GM23338 (cell line): ENCODE data around the gene ALPL. TPM values are rescaled to one million over a fixed set of nuclear protein-coding genes. Genes with fewer than 3 reads are reported as not detected.

Experiments
- ATAC-seq: fragments of 200-7000 bp; cut with Tn5 transposase; 3 replicates; pipeline ENCODE4 v1.9.1; 2020
- DNase-seq: peaks from one replicate; pipeline ENCODE4 v3.0.0-alpha.2; 2015; ENCODE audit warnings: low spot score
- H2AFZ ChIP-seq: fragments of 200-600 bp; sonication (generic); 2 replicates; pipeline ENCODE4 v1.8.0; 2016; ENCODE audit warnings: antibody characterized with exemption, mild to moderate bottlenecking, moderate library complexity
- H3F3A ChIP-seq: fragments of 200-600 bp; sonication (generic); replicated peaks from 2 replicates; pipeline ENCODE4 v1.8.0; 2017; ENCODE audit warnings: antibody characterized with exemption, mixed run types, low read depth
- H3K27ac ChIP-seq: fragments of 200-600 bp; sonication (generic); 2 replicates; pipeline ENCODE4 v1.6.1; 2016; ENCODE audit warnings: low read depth
- H3K27me3 ChIP-seq: fragments of 200-600 bp; sonication (generic); 2 replicates; pipeline ENCODE4 v1.8.0; 2016; ENCODE audit warnings: mild to moderate bottlenecking, mixed run types, moderate library complexity; ENCODE audit not compliant: insufficient read depth
- H3K36me3 ChIP-seq: fragments of 200-600 bp; sonication (generic); 2 replicates; pipeline ENCODE4 v1.8.0; 2016; ENCODE audit warnings: mild to moderate bottlenecking; ENCODE audit not compliant: insufficient read depth
- H3K4me1 ChIP-seq: fragments of 200-600 bp; sonication (generic); 2 replicates; pipeline ENCODE4 v1.8.0; 2016; ENCODE audit warnings: mild to moderate bottlenecking, moderate library complexity; ENCODE audit not compliant: insufficient read depth
- H3K4me2 ChIP-seq: fragments of 200-600 bp; sonication (generic); 2 replicates; pipeline ENCODE4 v1.7.1; 2017; ENCODE audit warnings: mixed run types
- H3K4me3 ChIP-seq: fragments of 200-600 bp; sonication (generic); 2 replicates; pipeline ENCODE4 v1.6.1; 2016; ENCODE audit warnings: mixed run types
- H3K79me2 ChIP-seq: fragments of 200-600 bp; sonication (generic); replicated peaks from 2 replicates; pipeline ENCODE4 v1.8.0; 2017; ENCODE audit warnings: mild to moderate bottlenecking; ENCODE audit not compliant: insufficient read depth
- H3K9me2 ChIP-seq: fragments of 200-600 bp; sonication (generic); 2 replicates; pipeline ENCODE4 v1.8.0; 2017; ENCODE audit not compliant: insufficient read depth
- H4K20me1 ChIP-seq: fragments of 200-600 bp; sonication (generic); replicated peaks from 2 replicates; pipeline ENCODE4 v1.8.0; 2017; ENCODE audit warnings: mild to moderate bottlenecking; ENCODE audit not compliant: insufficient read depth
- H3K27ac Mint-ChIP-seq: 2 replicates; pipeline ENCODE4 v1.8.0; 2020; ENCODE audit warnings: inconsistent platforms, mild to moderate bottlenecking, moderate library complexity, mixed read lengths
- H3K27me3 Mint-ChIP-seq: 3 replicates; pipeline ENCODE4 v1.8.0; 2022; ENCODE audit warnings: low read depth, mild to moderate bottlenecking, moderate library complexity, mixed read lengths, inconsistent platforms; ENCODE audit not compliant: insufficient read depth, poor library complexity
- H3K36me3 Mint-ChIP-seq: 3 replicates; pipeline ENCODE4 v1.8.0; 2021; ENCODE audit warnings: low read depth, mild to moderate bottlenecking, inconsistent platforms, moderate library complexity, mixed read lengths
- H3K4me1 Mint-ChIP-seq: 3 replicates; pipeline ENCODE4 v1.8.0; 2020; ENCODE audit warnings: mild to moderate bottlenecking, inconsistent platforms, mixed read lengths
- H3K4me3 Mint-ChIP-seq: 3 replicates; pipeline ENCODE4 v1.8.0; 2021; ENCODE audit warnings: moderate library complexity, mild to moderate bottlenecking, inconsistent platforms, mixed read lengths
- H3K9me3 Mint-ChIP-seq: 3 replicates; pipeline ENCODE4 v1.8.0; 2020; ENCODE audit warnings: moderate library complexity, mild to moderate bottlenecking, inconsistent platforms, mixed read lengths
- CREB1 ChIP-seq: fragments of 250-450 bp; sonication (Bioruptor Pico); IDR thresholded peaks from 2 replicates; pipeline ENCODE4 v1.5.0; 2020; ENCODE audit warnings: low read depth, mild to moderate bottlenecking, moderate library complexity
- CTCF ChIP-seq, 2 experiments: fragments of 200-600 bp in 1 of 2; sonication (generic) in 1 of 2; conservative IDR thresholded peaks; 2 replicates each; pipeline versions ENCODE4 v1.5.1 to v1.6.1; 2016 to 2017; ENCODE audit warnings: antibody characterized with exemption in 2 of 2, low read depth in 2 of 2, mild to moderate bottlenecking in 2 of 2, moderate library complexity in 1 of 2
- EZH2 ChIP-seq: fragments of 200-600 bp; sonication (generic); IDR thresholded peaks from one replicate; pipeline ENCODE4 v1.8.0; 2017; ENCODE audit warnings: antibody characterized with exemption, mild to moderate bottlenecking, low read depth; ENCODE audit not compliant: unreplicated experiment
- EZH2phosphoT487 ChIP-seq: fragments of 200-600 bp; sonication (generic); IDR thresholded peaks from one replicate; pipeline ENCODE4 v1.8.1; 2018; ENCODE audit warnings: antibody characterized with exemption; ENCODE audit not compliant: unreplicated experiment
- NANOG ChIP-seq: IDR thresholded peaks from 2 replicates; pipeline ENCODE4 v1.6.1; 2016; ENCODE audit warnings: antibody characterized with exemption, borderline replicate concordance
- POLR2AphosphoS5 ChIP-seq: IDR thresholded peaks from 2 replicates; pipeline ENCODE4 v1.6.1; 2016; ENCODE audit warnings: antibody characterized with exemption, low read depth
- REST ChIP-seq: IDR thresholded peaks from one replicate; pipeline ENCODE4 v1.6.1; 2018; ENCODE audit warnings: antibody characterized with exemption; ENCODE audit not compliant: unreplicated experiment
- STAT1 ChIP-seq: IDR thresholded peaks from one replicate; pipeline ENCODE4 v1.6.1; 2016; ENCODE audit warnings: antibody characterized with exemption; ENCODE audit not compliant: unreplicated experiment
- ZNF114 ChIP-seq: fragments of 250-450 bp; sonication (Bioruptor Pico); IDR thresholded peaks from 2 replicates; pipeline ENCODE4 v1.5.0; 2020; ENCODE audit warnings: mild to moderate bottlenecking, moderate library complexity
- ZNF331 ChIP-seq: fragments of 250-450 bp; sonication (Bioruptor Pico); IDR thresholded peaks from 2 replicates; pipeline ENCODE4 v1.5.0; 2020; ENCODE audit warnings: low read depth, mild to moderate bottlenecking, moderate library complexity
- polyA plus RNA-seq: library from polyadenylated mRNA; unstranded; fragments of >200 nt; fragmentation: Nextera tagmentation; extraction: Ambion mirVana; gene quantifications from 2 replicates; pipeline ENCODE4 v1.2.1, GENCODE V29; 2016
- total RNA-seq: library from RNA; depleted of rRNA; stranded (reverse); fragments of >200 nt; shearing (Covaris generic); gene quantifications from 2 replicates; pipeline ENCODE4 v1.2.3, GENCODE V29; 2014

Gene ALPL
- total and polyA plus RNA-seq, 2 experiments from 2014 or later, result 116 to 187 TPM

- ATAC-seq, result peak; percentile 25; the same call in 2 of the 3 replicates
- Histone ChIP-seq H4K20me1 (no peaks in the 10 kb centered on the region), H3K4me3 (no peak overlapping the region), H3K4me2 (no peak overlapping the region), H3K4me1 (no peaks in the 10 kb centered on the region), H3K27ac (no peak overlapping the region), H3F3A (no peaks in the 10 kb centered on the region), H3K36me3 (no peaks in the 10 kb centered on the region), H3K9me2 (no peaks in the 10 kb centered on the region), H3K27me3 (no peaks in the 10 kb centered on the region), H3K79me2 (no peaks in the 10 kb centered on the region), H2AFZ (peak overlapping the region; percentile 47; the same call in 1 of the 2 replicates)
- Mint-ChIP-seq H3K27ac (no peak overlapping the region), H3K4me1 (peaks cover 6% of the 10 kb centered on the region; the same call in 1 of the 3 replicates), H3K9me3 (peaks cover 30% of the 10 kb centered on the region), H3K36me3 (peaks cover 14% of the 10 kb centered on the region; the same call in 2 of the 3 replicates), H3K4me3 (no peak overlapping the region), H3K27me3 (peaks cover 9% of the 10 kb centered on the region)
- TF ChIP-seq REST (no peak), POLR2AphosphoS5 (no peak), EZH2 (no peak), CTCF (conservative IDR thresholded peaks at IDR 0.05; ENCODE audit: low read depth in 2 of 2) (no peak), NANOG (no peak), ZNF114 (CRISPR knock-in tag) (no peak)
- no peak for DNase-seq
Observed at GRCh38 chr1:21491488-21492355, 17.5 kb upstream of the ALPL start.

- Mint-ChIP-seq H3K4me1 (peaks cover 6% of the 10 kb centered on the region; the same call in 1 of the 3 replicates), H3K36me3 (peaks cover 14% of the 10 kb centered on the region; the same call in 2 of the 3 replicates), H3K27me3 (peaks cover 6% of the 10 kb centered on the region), H3K9me3 (peaks cover 30% of the 10 kb centered on the region), H3K27ac (no peak overlapping the region), H3K4me3 (no peak overlapping the region)
- no peak overlapping the region for H3K27ac ChIP-seq
- DNase-seq, result no peak
- H3K79me2 ChIP-seq, result no peaks in the 10 kb centered on the region
- H3K9me2 ChIP-seq, result no peaks in the 10 kb centered on the region
- H4K20me1 ChIP-seq, result no peaks in the 10 kb centered on the region
- no peaks in the 10 kb centered on the region for H3K4me1 ChIP-seq
- no peaks in the 10 kb centered on the region for H3F3A ChIP-seq
- no peak; the same call in 2 of the 3 replicates for ATAC-seq
- no peak overlapping the region for H3K4me3 ChIP-seq
- H3K4me2 ChIP-seq, result no peak overlapping the region
- H3K27me3 ChIP-seq, result no peaks in the 10 kb centered on the region
- no peaks in the 10 kb centered on the region for H3K36me3 ChIP-seq
- H2AFZ ChIP-seq, result peak overlapping the region; percentile 47; the same call in 1 of the 2 replicates
- TF ChIP-seq STAT1 (no peak), CTCF (conservative IDR thresholded peaks at IDR 0.05; ENCODE audit: low read depth in 2 of 2) (no peak), REST (no peak), ZNF331 (CRISPR knock-in tag) (no peak), ZNF114 (CRISPR knock-in tag) (no peak), CREB1 (no peak), EZH2phosphoT487 (no peak), EZH2 (no peak)
Observed at GRCh38 chr1:21492356-21492625, 16.9 kb upstream of the ALPL start.
